H9 (cell line): Measurements from ENCODE around the gene MND1. TPM values are rescaled to one million over a fixed set of nuclear protein-coding genes. Genes with fewer than 3 reads are reported as not detected.

Source experiments
- DNase-seq: peaks from one replicate; pipeline ENCODE4 v3.0.0-alpha.2; 2017
- H2AFZ ChIP-seq: one replicate; pipeline ENCODE4 v1.6.1; 2013; ENCODE audit warnings: mild to moderate bottlenecking, low read length, control low read depth, moderate library complexity
- H2AK5ac ChIP-seq: 2 replicates; pipeline ENCODE4 v1.6.1; 2013; ENCODE audit warnings: low read length, control low read depth, mixed read lengths; ENCODE audit not compliant: insufficient read length
- H2BK120ac ChIP-seq: one replicate; pipeline ENCODE4 v1.6.1; 2013; ENCODE audit warnings: low read depth, mild to moderate bottlenecking, low read length, control low read depth, inconsistent platforms; ENCODE audit not compliant: poor library complexity, severe bottlenecking
- H2BK12ac ChIP-seq: 2 replicates; pipeline ENCODE4 v1.6.1; 2013; ENCODE audit warnings: low read length, control low read depth, mixed read lengths, low read depth; ENCODE audit not compliant: insufficient read length
- H2BK15ac ChIP-seq: 2 replicates; pipeline ENCODE4 v1.6.1; 2013; ENCODE audit warnings: low read depth, low read length, control low read depth
- H2BK20ac ChIP-seq: one replicate; pipeline ENCODE4 v1.6.1; 2013; ENCODE audit warnings: low read depth, mild to moderate bottlenecking, low read length, control low read depth, inconsistent platforms; ENCODE audit not compliant: poor library complexity, severe bottlenecking
- H2BK5ac ChIP-seq: 2 replicates; pipeline ENCODE4 v1.6.1; 2013; ENCODE audit warnings: low read length, control low read depth, mixed read lengths; ENCODE audit not compliant: insufficient read length
- H3K14ac ChIP-seq: 2 replicates; pipeline ENCODE4 v1.6.1; 2013; ENCODE audit warnings: low read length, control low read depth; ENCODE audit not compliant: insufficient read depth
- H3K18ac ChIP-seq: 2 replicates; pipeline ENCODE4 v1.6.1; 2013; ENCODE audit warnings: low read depth, mild to moderate bottlenecking, mixed read lengths, low read length, control low read depth; ENCODE audit not compliant: insufficient read length
- H3K23ac ChIP-seq: 2 replicates; pipeline ENCODE4 v1.6.1; 2013; ENCODE audit warnings: low read length, control low read depth, mixed read lengths, low read depth; ENCODE audit not compliant: insufficient read length
- H3K23me2 ChIP-seq: 2 replicates; pipeline ENCODE4 v1.6.1; 2013; ENCODE audit warnings: low read depth, mild to moderate bottlenecking, mixed read lengths, low read length, control low read depth; ENCODE audit not compliant: insufficient read length, poor library complexity, severe bottlenecking
- H3K27ac ChIP-seq: 2 replicates; pipeline ENCODE4 v1.5.1; 2013; ENCODE audit warnings: low read length, control low read depth, mixed read lengths, low read depth; ENCODE audit not compliant: insufficient read length
- H3K27me3 ChIP-seq: 2 replicates; pipeline ENCODE4 v1.6.1; 2013; ENCODE audit warnings: low read length, control low read depth, inconsistent platforms; ENCODE audit not compliant: insufficient read depth
- H3K4ac ChIP-seq: 2 replicates; pipeline ENCODE4 v1.6.1; 2013; ENCODE audit warnings: low read depth, mild to moderate bottlenecking, control low read depth, inconsistent platforms, low read length, moderate library complexity
- H3K4me1 ChIP-seq: 2 replicates; pipeline ENCODE4 v1.6.1; 2013; ENCODE audit warnings: low read length, control low read depth, inconsistent platforms; ENCODE audit not compliant: insufficient read depth
- H3K4me2 ChIP-seq: 2 replicates; pipeline ENCODE4 v1.6.1; 2013; ENCODE audit warnings: low read length, control low read depth, mixed read lengths; ENCODE audit not compliant: insufficient read length, insufficient read depth
- H3K56ac ChIP-seq: 2 replicates; pipeline ENCODE4 v1.6.1; 2013; ENCODE audit warnings: low read depth, mild to moderate bottlenecking, mixed read lengths, low read length, control low read depth; ENCODE audit not compliant: insufficient read length
- H3K79me1 ChIP-seq: 2 replicates; pipeline ENCODE4 v1.6.1; 2013; ENCODE audit warnings: low read depth, mild to moderate bottlenecking, moderate library complexity, low read length, control low read depth, inconsistent platforms; ENCODE audit not compliant: insufficient read depth, poor library complexity, severe bottlenecking
- H3K79me2 ChIP-seq: 2 replicates; pipeline ENCODE4 v1.6.1; 2013; ENCODE audit warnings: low read length, control low read depth, inconsistent platforms; ENCODE audit not compliant: insufficient read depth
- H3K9ac ChIP-seq: 2 replicates; pipeline ENCODE4 v1.6.1; 2013; ENCODE audit warnings: low read length, control low read depth, mixed read lengths; ENCODE audit not compliant: insufficient read length; ENCODE audit errors: extremely low read depth
- H3K9me3 ChIP-seq: one replicate; pipeline ENCODE4 v1.6.1; 2013; ENCODE audit warnings: low read depth, low read length, inconsistent platforms; ENCODE audit not compliant: control insufficient read depth
- H3T11ph ChIP-seq: one replicate; pipeline ENCODE4 v1.6.1; 2013; ENCODE audit warnings: mild to moderate bottlenecking, low read length, control low read depth, inconsistent platforms
- H4K20me1 ChIP-seq: one replicate; pipeline ENCODE4 v1.6.1; 2013; ENCODE audit not compliant: control insufficient read depth, insufficient read length, insufficient read depth
- H4K5ac ChIP-seq: 2 replicates; pipeline ENCODE4 v1.6.1; 2013; ENCODE audit warnings: low read depth, mild to moderate bottlenecking, mixed read lengths, low read length, control low read depth; ENCODE audit not compliant: insufficient read length
- H4K8ac ChIP-seq: replicated peaks from 2 replicates; pipeline ENCODE4 v1.6.1; 2013; ENCODE audit warnings: low read length, control low read depth, mixed read lengths, low read depth; ENCODE audit not compliant: insufficient read length
- H4K91ac ChIP-seq: 2 replicates; pipeline ENCODE4 v1.6.1; 2013; ENCODE audit warnings: low read depth, mild to moderate bottlenecking, moderate library complexity, mixed read lengths, low read length, control low read depth; ENCODE audit not compliant: insufficient read length
- H3K27ac Mint-ChIP-seq, 3 experiments: 2 replicates in 2 of 3; 3 replicates in 1 of 3; pipeline ENCODE4 v1.8.0; 2020 to 2021; ENCODE audit warnings: mixed read lengths in 3 of 3, mild to moderate bottlenecking in 1 of 3, moderate library complexity in 1 of 3
- H3K27me3 Mint-ChIP-seq: 2 replicates; pipeline ENCODE4 v1.8.0; 2021; ENCODE audit warnings: low read depth, mild to moderate bottlenecking, moderate library complexity, mixed read lengths
- H3K36me3 Mint-ChIP-seq, 3 experiments: 2 replicates in 2 of 3; 3 replicates in 1 of 3; pipeline ENCODE4 v1.8.0; 2020 to 2021; ENCODE audit warnings: low read depth in 3 of 3, mixed read lengths in 3 of 3; ENCODE audit not compliant: insufficient read depth in 1 of 3
- H3K4me1 Mint-ChIP-seq, 2 experiments: 2 replicates each; pipeline ENCODE4 v1.8.0; 2020; ENCODE audit warnings: mixed read lengths in 2 of 2
- H3K4me3 Mint-ChIP-seq, 2 experiments: 2 replicates in 1 of 2; 3 replicates in 1 of 2; pipeline ENCODE4 v1.8.0; 2020 to 2021; ENCODE audit warnings: mild to moderate bottlenecking in 2 of 2, mixed read lengths in 2 of 2, moderate library complexity in 1 of 2
- H3K9me3 Mint-ChIP-seq, 2 experiments: 2 replicates in 1 of 2; 3 replicates in 1 of 2; pipeline ENCODE4 v1.8.0; 2020; ENCODE audit warnings: mild to moderate bottlenecking in 2 of 2, mixed read lengths in 2 of 2, moderate library complexity in 1 of 2
- CTCF ChIP-seq: fragments of 200-600 bp; sonication (generic); conservative IDR thresholded peaks from 3 replicates; pipeline ENCODE4 v1.8.0; 2021; ENCODE audit warnings: antibody characterized with exemption, mild to moderate bottlenecking
- WGBS: extraction: QIAGEN DNeasy Blood & Tissue Kit; methylation state at CpG from one replicate; pipeline ENCODE4 v1.1.7; 2013; ENCODE audit warnings: missing lambda C conversion rate, low lambda C conversion rate, mixed read lengths; ENCODE audit not compliant: insufficient read length; ENCODE audit errors: extremely low coverage; 5-methylcytosine and 5-hydroxymethylcytosine counted together
- total RNA-seq: library from RNA; stranded (reverse); gene quantifications from 2 replicates; pipeline ENCODE4 v1.2.1, GENCODE V29; 2021

Gene MND1
- total RNA-seq, 1 experiment from 2014 or later: 21.0 TPM

GRCh38 chr4:153399358-153399757 is 54.9 kb downstream of the MND1 start:
- Mint-ChIP-seq H3K9me3 (no peaks in the 10 kb centered on the region; a peak in 1 of 5 replicates), H3K36me3 (peaks cover 3 to 14% (median 6%) of the 10 kb centered on the region in 3 experiments; a peak in 6 of 7 replicates), H3K27me3 (no peaks in the 10 kb centered on the region), H3K4me3 (no peak overlapping the region), H3K4me1 (no peaks in the 10 kb centered on the region), H3K27ac (no peak overlapping the region)
- Histone ChIP-seq H3K4me2 (no peak overlapping the region), H4K20me1 (no peaks in the 10 kb centered on the region), H2AFZ (no peak overlapping the region), H4K91ac (no peak overlapping the region), H3T11ph (no peak overlapping the region), H3K27me3 (no peaks in the 10 kb centered on the region), H3K79me1 (no peaks in the 10 kb centered on the region), H2AK5ac (no peak overlapping the region), H2BK20ac (no peak overlapping the region), H3K4ac (no peak overlapping the region), H4K8ac (no peak overlapping the region), H3K56ac (no peak overlapping the region), H3K14ac (no peak overlapping the region), H3K23ac (no peak overlapping the region), H3K9ac (no peak overlapping the region), H2BK120ac (no peak overlapping the region), H3K9me3 (no peaks in the 10 kb centered on the region), H3K18ac (no peak overlapping the region), H3K23me2 (no peaks in the 10 kb centered on the region), H2BK15ac (no peak overlapping the region), H3K79me2 (no peaks in the 10 kb centered on the region), H3K4me1 (no peaks in the 10 kb centered on the region), H3K27ac (no peak overlapping the region), H2BK5ac (no peak overlapping the region), H2BK12ac (no peak overlapping the region), H4K5ac (no peak overlapping the region)
- no CpG with 5 or more reads among the region's 3 CpGs for WGBS
- no peak for TF ChIP-seq CTCF
- DNase-seq: no peak
